Heart right ventricle (tissue), 16 donors: ENCODE results near the gene CCNF. TPM values are rescaled to one million over a fixed set of nuclear protein-coding genes. Genes with fewer than 3 reads are reported as not detected.
A peak's percentile ranks its signal among the peaks of the same experiment; 100 is the strongest.

Experiments
- ATAC-seq, 8 donors: fragments of 200-7000 bp; cut with Tn5 transposase; one replicate each; pipeline ENCODE4 v1.9.1; 2020; ENCODE audit warnings: mild to moderate bottlenecking in 8 of 8, moderate library complexity in 8 of 8, moderate number of reproducible peaks in 1 of 8
- DNase-seq, 2 donors: peaks; one replicate each; pipeline ENCODE4 v3.0.0-alpha.2; 2020
- H3K27ac ChIP-seq, 10 donors: fragments of 200-600 bp; sonication (generic) in 2 of 10; one replicate each; pipeline versions ENCODE4 v1.5.0 to v1.8.0; 2020 to 2022; ENCODE audit warnings: mild to moderate bottlenecking in 3 of 10
- H3K27me3 ChIP-seq, 7 donors: fragments of 200-600 bp; one replicate each; pipeline ENCODE4 v1.8.0; 2021 to 2022; ENCODE audit warnings: mild to moderate bottlenecking in 2 of 7
- H3K36me3 ChIP-seq, 9 donors: fragments of 200-600 bp; sonication (generic) in 1 of 9; one replicate each; pipeline versions ENCODE4 v1.5.0 to v1.8.0; 2020 to 2022; ENCODE audit warnings: mild to moderate bottlenecking in 2 of 9
- H3K4me1 ChIP-seq, 9 donors: fragments of 200-600 bp; sonication (generic) in 1 of 9; one replicate each; pipeline versions ENCODE4 v1.5.0 to v1.8.0; 2020 to 2022; ENCODE audit warnings: mild to moderate bottlenecking in 4 of 9
- H3K4me3 ChIP-seq, 10 donors: fragments of 200-600 bp; sonication (generic) in 2 of 10; one replicate each; pipeline versions ENCODE4 v1.5.0 to v1.8.0; 2020 to 2022; ENCODE audit warnings: mild to moderate bottlenecking in 7 of 10, moderate library complexity in 2 of 10
- H3K9me3 ChIP-seq, 11 donors: fragments of 200-600 bp in 10 of 11; sonication (generic) in 2 of 11; one replicate each; pipeline versions ENCODE4 v1.5.0 to v1.8.0; 2013 to 2022; ENCODE audit warnings: mild to moderate bottlenecking in 2 of 11, control low read depth in 1 of 11, moderate library complexity in 1 of 11
- CTCF ChIP-seq, 9 donors: fragments of 200-600 bp; sonication (generic) in 2 of 9; IDR thresholded peaks; one replicate each; pipeline versions ENCODE4 v1.5.0 to v1.8.0; 2021 to 2022; ENCODE audit warnings: antibody characterized with exemption in 9 of 9, mild to moderate bottlenecking in 5 of 9, moderate library complexity in 1 of 9
- WGBS, 2 donors: extraction: QIAGEN DNeasy Blood & Tissue Kit; methylation state at CpG; one replicate each; pipeline ENCODE4 v1.1.7; 2013; ENCODE audit warnings: inconsistent platforms in 1 of 2; 5-methylcytosine and 5-hydroxymethylcytosine counted together
- intact Hi-C, 10 donors: fragments of 100-400 bp; cut with DNase I; formaldehyde crosslinking; loops; one replicate each; pipeline versions ENCODE4 v1.11.1 to v1.14.2; 2022
- microRNA-seq, 2 donors: library from miRNA; unstranded; fragments of <30 nt; microRNA quantifications; one replicate each; pipeline ENCODE4 v1.2.0, GENCODE V29; 2021
- polyA plus RNA-seq, 2 donors: library from polyadenylated mRNA; stranded (reverse); fragments of 200-250 nt; gene quantifications; one replicate each; pipeline ENCODE4 v1.2.3, GENCODE V29; 2013
- total RNA-seq, 10 donors: library from RNA; stranded (reverse); fragmentation: NEBNext Ultra II Directional in 3 of 10; extraction: Animal tissue kit (Norgen Biotek cat#: 25700) in 3 of 10; gene quantifications; one replicate each; pipeline versions ENCODE4 v1.2.1 to v1.2.4, GENCODE V29; 2021 to 2023
- donor health status: Arrhythmogenic right ventricular cardiomyopathy.
- donor health status: ischemic (EF 13 %, LVEDD 7.1; RV severe dilation, severe dysfunction).
- donor health status: healthy with polysubstance abuse.
- donor health status: DM: no; HTN: yes; CAD: no.
- donor health status: DM: no; HTN: no; CAD: no.
- donor health status: ischemic (EF 25% LVEDD 6.9; RV normal size, moderate dysfunction).
- donor health status: ischemic (EF 25% LVEDD 5.7; RV mildly dilated, moderate dysfunction).
- donor health status: healthy.
- donor health status: DM: yes; HTN: yes; CAD: no.
- donor health status: Ischemic cardiomyopathy.
- donor health status: ischemic (EF 35%, LVEDD 5.7; RV mildly dilated, moderate dysfunction).
- donor health status: nonischemic (EF 11% LVEDD 7.7; RV severe dilation, severe dysfunction).
- donor health status: DM: yes; HTN: yes; CAD: no.
- donor health status: PGD.
- donor health status: ischemic (EF 29% LVEDD 5.4; RV normal size, mild dysfunction).
- donor health status: nonischemic (EF 23%, LVEDD 6.1; RV moderate dilation, normal function).

CCNF gene
- total and polyA plus RNA-seq, 12 donors: 0.51 to 3.4 (median 0.99) TPM

- no peaks in the 10 kb centered on the region for H3K27me3 ChIP-seq
- DNase-seq: peak in 1 of 2 donors; percentile 57
- 86 to 89% methylated on average over 11 of the region's 11 CpGs for WGBS, 2 donors
- H3K9me3 ChIP-seq: no peaks in the 10 kb centered on the region
- TF ChIP-seq CTCF (IDR thresholded peaks at IDR 0.05): no peak
- no peak overlapping the region for H3K4me3 ChIP-seq
- peak overlapping the region in 6 of 10 donors; percentile 5 to 88 (median 34) for H3K27ac ChIP-seq
- intact Hi-C loops: loop anchor here in 3 of 10 donors (10.0 kb wide), 4 partner anchors 73 to 353 kb away; partner anchors contain the start of genes CASKIN1 (in 1 of the 3), CCNF (in 1 of the 3) and TRAF7 (in 1 of the 3)
- H3K4me1 ChIP-seq: peaks cover 0 to 63% (median 7%) of the 10 kb centered on the region in 9 donors
- ATAC-seq: peak; percentile 23 to 69 (median 33)
- no peaks in the 10 kb centered on the region for H3K36me3 ChIP-seq
Observed at GRCh38 chr16:2507665-2508064, 78.4 kb downstream of the CCNF start.

Small RNAs within 50 kb of the gene (microRNA-seq; reads per million reads assigned to microRNA genes)
- gene MIR6767 (0 reads per million in 2 donors), gene MIR6768 (0 reads per million in 2 donors)

Other genes with a start within 250 kb of the CCNF start
- 1 to 10 TPM in 5 of 10 donors, under 1 TPM in 5; 0.24 to 6.0 (median 1.1) TPM for gene CASKIN1, start 232.8 kb upstream of the CCNF start, total RNA-seq
- gene CASKIN1, start 232.8 kb upstream of the CCNF start, polyA plus RNA-seq: 1 to 10 TPM in 1 of 2 donors, under 1 TPM in 1; 0.33 to 3.4 TPM
- gene MLST8, start 224.0 kb upstream of the CCNF start, total RNA-seq: 10 to 100 TPM; 19.3 to 28.8 (median 23.6) TPM
- gene MLST8, start 224.0 kb upstream of the CCNF start, polyA plus RNA-seq: 10 to 100 TPM; 38.8 to 43.1 TPM
- 10 to 100 TPM in 1 of 10 donors, 1 to 10 TPM in 9; 4.3 to 15.6 (median 7.2) TPM for gene BRICD5, start 218.6 kb upstream of the CCNF start, total RNA-seq
- 10 to 100 TPM; 14.7 to 31.7 TPM for gene BRICD5, start 218.6 kb upstream of the CCNF start, polyA plus RNA-seq
- gene PGP, start 214.6 kb upstream of the CCNF start, total RNA-seq: 10 to 100 TPM; 21.1 to 48.3 (median 25.7) TPM
- 10 to 100 TPM; 31.3 to 33.1 TPM for gene PGP, start 214.6 kb upstream of the CCNF start, polyA plus RNA-seq
- 10 to 100 TPM in 7 of 10 donors, 1 to 10 TPM in 3; 8.4 to 16.3 (median 10.7) TPM for gene E4F1, start 205.9 kb upstream of the CCNF start, total RNA-seq
- 10 to 100 TPM; 22.0 to 34.8 TPM for gene E4F1, start 205.9 kb upstream of the CCNF start, polyA plus RNA-seq
- under 1 TPM in 9 of 10 donors, not detected in 1; 0.15 to 0.44 (median 0.30) TPM for gene DNASE1L2, start 193.0 kb upstream of the CCNF start, total RNA-seq
- 1 to 10 TPM in 1 of 2 donors, under 1 TPM in 1; 0.49 to 1.2 TPM for gene DNASE1L2, start 193.0 kb upstream of the CCNF start, polyA plus RNA-seq
- gene ECI1, start 177.9 kb upstream of the CCNF start, total RNA-seq: 100 to 1,000 TPM; 118 to 243 (median 153) TPM
- 100 to 1,000 TPM; 256 to 491 TPM for gene ECI1, start 177.9 kb upstream of the CCNF start, polyA plus RNA-seq
- gene RNPS1, start 161.3 kb upstream of the CCNF start, total RNA-seq: 100 to 1,000 TPM; 103 to 128 (median 118) TPM
- 100 to 1,000 TPM in 1 of 2 donors, 10 to 100 TPM in 1; 61.7 to 136 TPM for gene RNPS1, start 161.3 kb upstream of the CCNF start, polyA plus RNA-seq
- gene ABCA3, start 88.7 kb upstream of the CCNF start, total RNA-seq: 10 to 100 TPM in 3 of 10 donors, 1 to 10 TPM in 7; 7.7 to 12.5 (median 9.4) TPM
- gene ABCA3, start 88.7 kb upstream of the CCNF start, polyA plus RNA-seq: 1 to 10 TPM; 4.9 to 5.3 TPM
- 1 to 10 TPM in 4 of 10 donors, under 1 TPM in 6; 0.47 to 1.9 (median 0.95) TPM for gene TEDC2, start 30.7 kb downstream of the CCNF start, total RNA-seq
- gene TEDC2, start 30.7 kb downstream of the CCNF start, polyA plus RNA-seq: 1 to 10 TPM in 1 of 2 donors, under 1 TPM in 1; 0.29 to 2.3 TPM
- gene NTN3, start 41.9 kb downstream of the CCNF start, total RNA-seq: under 1 TPM in 3 of 10 donors, not detected in 7; 0.12 to 0.18 (median 0.17) TPM
- not detected for gene NTN3, start 41.9 kb downstream of the CCNF start, polyA plus RNA-seq
- 10 to 100 TPM in 4 of 10 donors, 1 to 10 TPM in 6; 6.2 to 14.9 (median 9.2) TPM for gene TBC1D24, start 45.7 kb downstream of the CCNF start, total RNA-seq
- gene TBC1D24, start 45.7 kb downstream of the CCNF start, polyA plus RNA-seq: 1 to 10 TPM; 3.4 to 5.4 TPM
- gene ATP6V0C, start 84.5 kb downstream of the CCNF start, total RNA-seq: 100 to 1,000 TPM; 104 to 209 (median 130) TPM
- gene ATP6V0C, start 84.5 kb downstream of the CCNF start, polyA plus RNA-seq: 100 to 1,000 TPM in 1 of 2 donors, 10 to 100 TPM in 1; 58.5 to 243 TPM
- 10 to 100 TPM in 5 of 10 donors, 1 to 10 TPM in 5; 7.1 to 20.1 (median 9.4) TPM for gene AMDHD2, start 90.9 kb downstream of the CCNF start, total RNA-seq
- gene AMDHD2, start 90.9 kb downstream of the CCNF start, polyA plus RNA-seq: 10 to 100 TPM; 12.2 to 20.8 TPM
- not detected for gene CEMP1, start 102.0 kb downstream of the CCNF start, total RNA-seq
- under 1 TPM; 0.20 to 0.44 TPM for gene CEMP1, start 102.0 kb downstream of the CCNF start, polyA plus RNA-seq
- 10 to 100 TPM; 31.3 to 47.7 (median 38.3) TPM for gene PDPK1, start 108.6 kb downstream of the CCNF start, total RNA-seq
- gene PDPK1, start 108.6 kb downstream of the CCNF start, polyA plus RNA-seq: 10 to 100 TPM; 11.0 to 17.4 TPM